Activated CD8-positive, alpha-beta memory T cell treated with anti-CD3 and anti-CD28 coated beads, Interleukin-2, amount 50 U/mL, for 24 hours (primary cell): Measurements from ENCODE around the gene ART4.

Experiments
- DNase-seq: peaks from one replicate; pipeline ENCODE4 v3.0.0-alpha.2; 2020; ENCODE audit errors: extremely low read depth

ART4 gene

GRCh38 chr12:14850929-14851663 lies 7.8 kb upstream of the ART4 start:
- DNase-seq = no peak

DNA sequence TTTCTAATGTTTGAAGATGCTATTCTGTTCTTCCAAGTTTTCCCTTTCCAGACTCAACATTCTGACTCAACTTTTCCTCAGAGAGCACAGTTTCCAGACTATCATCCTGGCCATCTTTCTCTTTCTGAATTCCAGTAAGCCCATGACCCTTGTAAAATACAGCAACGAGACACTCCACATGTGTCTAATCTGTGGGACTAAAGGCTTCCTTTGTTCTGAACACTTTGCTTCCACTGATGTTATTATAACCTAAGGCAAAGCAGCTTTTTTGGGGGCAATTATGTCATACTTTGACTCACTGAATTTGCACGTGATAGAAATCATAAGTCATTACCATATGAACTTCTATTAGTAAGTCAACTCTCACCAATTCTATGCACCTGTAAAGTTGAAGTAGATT lies 6.3 kb upstream of the ART4 start:
- no peak for DNase-seq

GRCh38 chr12:14846876-14847580 lies 3.7 kb upstream of the ART4 start:
- DNase-seq = no peak

DNA sequence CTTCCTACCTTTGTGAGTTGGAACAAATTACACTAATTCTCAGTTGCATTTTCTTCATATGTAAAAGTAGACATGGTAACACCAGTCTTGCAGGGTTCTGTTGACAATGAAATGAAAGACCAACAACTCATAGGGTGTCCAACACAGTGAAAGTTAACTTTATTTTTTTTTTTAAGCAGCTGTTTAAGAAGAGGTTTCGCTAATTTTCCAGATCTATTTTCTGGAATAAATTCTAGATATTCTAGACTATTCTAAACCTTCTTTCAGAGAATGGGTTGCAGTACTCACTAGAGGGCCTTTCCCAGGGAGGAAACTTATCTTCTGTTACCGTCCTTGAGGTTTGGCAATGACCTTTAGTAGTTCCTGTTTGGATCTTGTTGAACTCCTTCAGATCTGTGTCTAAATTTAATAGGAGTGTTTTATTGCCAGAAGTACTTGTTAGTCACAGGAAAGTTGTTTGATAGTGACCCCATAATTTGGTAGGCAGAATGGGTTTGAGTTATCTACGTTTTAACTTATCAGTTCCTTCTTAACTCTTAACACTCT lies 2.8 kb upstream of the ART4 start:
- no peak for DNase-seq

- no peak for DNase-seq
These were observed 2.0 kb upstream of the ART4 start for GRCh38 chr12:14845350-14845750.

DNA sequence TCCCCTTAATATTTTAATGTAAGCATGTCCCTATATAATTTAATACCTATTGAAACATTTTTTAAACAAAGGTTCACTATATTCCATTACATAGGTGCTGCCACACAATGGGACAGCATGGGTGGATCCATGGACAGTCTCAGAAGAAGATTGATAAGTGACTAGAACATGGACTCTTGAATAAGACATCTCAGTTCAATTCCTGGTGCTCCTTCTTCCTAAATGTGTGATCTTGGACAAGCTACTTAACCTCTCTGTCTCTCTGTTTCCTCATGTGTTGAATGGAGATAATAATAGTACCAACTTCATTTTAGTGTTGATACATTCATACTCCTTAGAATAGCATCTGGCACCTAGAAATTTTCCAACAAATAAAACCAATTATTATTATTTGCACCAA lies 1.1 kb upstream of the ART4 start:
- DNase-seq = no peak

- no peak for DNase-seq
These were observed 1.0 kb downstream of the ART4 start for GRCh38 chr12:14842315-14842714.

- no peak for DNase-seq
These were observed 1.6 kb downstream of the ART4 start for GRCh38 chr12:14841761-14842160.

GRCh38 chr12:14840616-14841015 lies 2.7 kb downstream of the ART4 start:
- DNase-seq = no peak

GRCh38 chr12:14839262-14839661 lies 4.1 kb downstream of the ART4 start:
- no peak for DNase-seq

DNA sequence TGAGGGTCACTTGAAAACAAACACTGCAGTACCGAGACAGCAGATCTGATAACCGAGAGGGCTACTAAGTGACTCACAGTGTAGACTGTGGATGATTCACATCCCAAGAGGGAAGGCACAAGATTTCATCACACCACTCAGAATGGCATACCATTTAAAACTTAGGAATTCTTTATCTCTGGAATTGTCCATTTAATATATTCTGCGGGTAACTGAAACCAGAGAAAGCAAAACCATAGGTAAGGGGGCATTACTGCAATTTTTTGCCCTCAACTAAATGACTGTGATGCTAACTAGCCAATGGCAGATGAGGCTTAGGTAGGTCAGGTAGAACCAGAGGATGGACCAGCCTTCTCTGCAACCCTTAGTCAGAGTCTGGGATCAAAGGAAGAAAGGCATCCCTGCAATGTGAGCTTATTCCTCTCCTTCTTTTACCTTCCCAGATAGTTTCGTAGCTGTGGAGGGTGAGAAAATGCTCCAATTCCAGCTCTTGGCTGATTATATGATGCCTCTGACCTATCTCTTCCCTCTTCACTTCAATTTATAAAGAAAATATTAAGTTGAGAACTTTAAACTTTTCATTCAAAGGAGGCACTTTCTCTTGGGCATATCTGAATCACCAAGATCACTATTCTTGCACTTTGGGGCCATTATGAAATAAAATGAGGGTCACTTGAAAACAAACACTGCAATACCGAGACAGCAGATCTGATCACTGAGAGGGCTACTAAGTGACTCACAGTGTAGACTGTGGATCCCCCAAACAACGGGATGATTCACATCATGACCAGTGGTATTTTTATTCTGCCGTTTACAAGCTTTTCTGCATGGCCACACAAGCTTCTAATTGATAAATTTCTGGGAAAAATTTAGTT lies 6.8 kb downstream of the ART4 start:
- no peak for DNase-seq

DNA sequence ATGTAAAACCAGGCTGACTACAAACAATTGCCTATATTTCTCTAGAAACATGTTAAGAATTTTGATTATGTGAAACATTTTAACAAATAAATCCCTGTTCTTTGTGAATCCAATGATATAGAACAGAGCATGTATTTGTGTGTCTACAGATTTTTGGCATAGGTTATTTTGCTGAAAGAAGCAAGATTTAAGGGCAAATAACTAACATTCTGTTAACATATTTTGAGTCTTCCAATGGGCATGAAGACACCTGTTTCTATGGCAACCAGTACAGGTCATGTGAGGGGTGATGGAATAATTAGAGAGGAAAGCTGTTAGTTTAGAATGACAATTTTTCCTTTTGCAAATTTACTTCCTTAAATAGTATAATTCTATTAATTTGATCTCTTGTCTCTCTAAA lies 8.8 kb downstream of the ART4 start:
- DNase-seq = no peak

- DNase-seq = no peak
These were observed 9.4 kb downstream of the ART4 start for GRCh38 chr12:14833952-14834351.

DNA sequence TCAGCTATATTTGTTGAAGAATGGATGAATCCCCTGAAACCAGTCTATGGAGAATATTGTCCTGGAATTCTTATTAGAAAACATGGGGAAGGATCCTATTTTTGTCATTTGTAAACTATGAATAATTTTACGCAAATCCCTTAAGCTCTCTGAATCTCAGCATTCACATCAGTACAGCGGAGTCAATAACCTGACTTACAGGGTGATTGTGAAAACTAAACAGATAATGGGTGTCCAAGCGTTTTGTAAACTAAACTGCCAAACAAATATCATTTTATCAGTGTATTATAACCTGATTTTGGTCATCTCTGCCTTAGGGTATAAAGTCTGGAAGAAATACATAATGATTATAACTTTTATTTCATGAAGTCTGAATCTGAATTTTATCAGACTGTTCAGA lies 10.0 kb downstream of the ART4 start:
- no peak for DNase-seq

GRCh38 chr12:14828892-14829291 lies 14.4 kb downstream of the ART4 start:
- DNase-seq = no peak

DNA sequence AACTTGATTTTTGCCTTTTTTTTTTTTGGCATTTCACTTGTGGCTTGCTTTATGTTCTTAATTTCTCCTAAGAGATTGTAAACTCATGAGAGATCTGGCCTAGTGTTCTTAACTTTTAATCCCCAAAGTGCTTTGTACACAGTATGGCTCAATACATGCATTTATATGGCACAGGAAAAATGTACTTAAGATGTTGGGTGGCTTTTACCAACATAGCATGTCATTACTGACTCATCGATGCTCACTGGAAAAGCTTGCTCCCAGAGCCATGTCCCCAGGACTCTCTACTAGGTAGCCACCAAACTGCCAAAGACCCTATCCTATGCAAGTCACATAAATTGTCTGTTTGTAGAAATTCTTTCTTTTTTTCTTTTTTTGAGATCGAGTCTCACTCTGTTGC lies 16.3 kb downstream of the ART4 start:
- no peak for DNase-seq

GRCh38 chr12:14826491-14826890 lies 16.8 kb downstream of the ART4 start:
- DNase-seq = no peak

GRCh38 chr12:14825256-14825655 lies 18.1 kb downstream of the ART4 start:
- DNase-seq = no peak

- DNase-seq = no peak
These were observed 19.2 kb downstream of the ART4 start for GRCh38 chr12:14824012-14824634.

- DNase-seq = no peak
These were observed 29.3 kb downstream of the ART4 start, which contains the start of gene SMCO3 for GRCh38 chr12:14814014-14814413. SMCO3 (minus strand) TSS chr12:14814182; CDS start chr12:14806680, 7,502 bp downstream.

- DNase-seq = no peak
These were observed 31.8 kb downstream of the ART4 start for GRCh38 chr12:14811486-14811885.
